ENCODE measurements around the gene KIF23. TPM values are rescaled to one million over a fixed set of nuclear protein-coding genes. Genes with fewer than 3 reads are reported as not detected.

The KIF23 gene
- total RNA-seq, 1 experiment from 2014 or later, result 83.7 TPM

DNA sequence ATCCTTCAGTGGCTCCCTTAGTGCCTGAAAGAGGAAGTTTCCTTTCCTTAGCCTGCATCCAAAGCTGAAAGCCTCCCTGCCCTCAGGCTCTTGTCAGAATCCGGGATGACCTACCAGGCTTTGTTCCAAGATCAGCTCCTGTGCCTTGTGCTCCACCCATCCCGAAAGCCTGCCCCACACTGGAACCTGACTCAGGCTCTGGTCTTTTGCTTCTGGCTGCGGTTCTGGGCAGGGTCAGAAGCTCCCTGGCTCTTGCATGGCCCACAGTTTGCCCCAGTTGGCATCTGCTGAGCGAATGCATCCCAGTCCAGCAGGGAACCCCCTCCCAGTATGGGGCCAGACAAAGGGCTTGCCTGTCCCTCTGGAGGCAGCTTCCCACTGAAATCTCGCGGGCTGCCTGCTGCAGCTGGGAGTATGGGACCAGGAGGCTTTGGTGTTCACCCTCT lies 25.9 kb upstream of the KIF23 start:
- DNase-seq (ENCODE audit: low read depth, low spot score), result no peak
- ChIA-PET RAD21 (ENCODE audit: low non-redundant PET in 1 of 2, low total read pairs in 2 of 2, uncharacterized antibody in 2 of 2, unreplicated experiment in 2 of 2) (no interaction called here), CTCF (interaction anchor here (1.0 kb wide), 1 partner anchor 9 kb away, joined by 4 read pairs; no protein-coding TSS in a partner anchor), POLR2A (no interaction called here)
- no peak overlapping the region for H2AFZ ChIP-seq (ENCODE audit: low read depth, low read length, poor library complexity, severe bottlenecking)
- no peaks in the 10 kb centered on the region for H3K9me3 ChIP-seq (ENCODE audit: control insufficient read depth in 1 of 2, insufficient read depth in 1 of 2, low read depth in 1 of 2, low read length in 2 of 2)
- H3K4me3 ChIP-seq (replicated peaks in 1 of 2; ENCODE audit: low read depth in 1 of 2, low read length in 2 of 2), result no peak overlapping the region
- no peaks in the 10 kb centered on the region for H3K27me3 ChIP-seq (ENCODE audit: insufficient read depth, low read length)
- no peaks in the 10 kb centered on the region for H3K9me2 ChIP-seq (ENCODE audit: insufficient read depth)
- no peaks in the 10 kb centered on the region for H3K79me2 ChIP-seq (ENCODE audit: insufficient read depth, low read length)
- peaks cover 18 to 34% of the 10 kb centered on the region in 2 experiments for H3K4me1 ChIP-seq (ENCODE audit: control insufficient read depth in 1 of 2, insufficient read depth in 2 of 2, low read length in 2 of 2)
- no TSS peak for BruUV-seq (replicated peaks)
- TF ChIP-seq SRF (IDR thresholded peaks at IDR 0.05; ENCODE audit: low read depth) (no peak), JUND (IDR thresholded peaks at IDR 0.05) (no peak), YY1 (IDR thresholded peaks at IDR 0.05; ENCODE audit: extremely low read depth, insufficient replicate concordance, low read depth, low read length) (no peak), CBX3 (IDR thresholded peaks at IDR 0.05; ENCODE audit: low read depth) (no peak), POLR2A (IDR thresholded peaks at IDR 0.05; ENCODE audit: borderline replicate concordance, extremely low read depth, insufficient read depth, insufficient read length) (no peak), EZH2 (IDR thresholded peaks at IDR 0.05) (no peak)
- TF ChIP-seq, protein P1, sequence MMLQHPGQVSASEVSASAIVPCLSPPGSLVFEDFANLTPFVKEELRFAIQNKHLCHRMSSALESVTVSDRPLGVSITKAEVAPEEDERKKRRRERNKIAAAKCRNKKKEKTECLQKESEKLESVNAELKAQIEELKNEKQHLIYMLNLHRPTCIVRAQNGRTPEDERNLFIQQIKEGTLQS (IDR thresholded peaks at IDR 0.05), result no peak
- H3K9ac ChIP-seq (ENCODE audit: low read length), result no peak overlapping the region
- no peaks in the 10 kb centered on the region for H4K20me1 ChIP-seq (ENCODE audit: insufficient read depth)
- no peak overlapping the region for H3K4me2 ChIP-seq (ENCODE audit: low read length)
- H3K27ac ChIP-seq (ENCODE audit: low read depth, low read length), result no peak overlapping the region
- H3K36me3 ChIP-seq (ENCODE audit: control insufficient read depth in 1 of 2, insufficient read depth in 2 of 2, low read length in 2 of 2), result no peaks in the 10 kb centered on the region
- intact Hi-C loops (cut with micrococcal nuclease), result no loop called here
- ATAC-seq, result no peak; the same call in 1 of the 2 replicates

DNA sequence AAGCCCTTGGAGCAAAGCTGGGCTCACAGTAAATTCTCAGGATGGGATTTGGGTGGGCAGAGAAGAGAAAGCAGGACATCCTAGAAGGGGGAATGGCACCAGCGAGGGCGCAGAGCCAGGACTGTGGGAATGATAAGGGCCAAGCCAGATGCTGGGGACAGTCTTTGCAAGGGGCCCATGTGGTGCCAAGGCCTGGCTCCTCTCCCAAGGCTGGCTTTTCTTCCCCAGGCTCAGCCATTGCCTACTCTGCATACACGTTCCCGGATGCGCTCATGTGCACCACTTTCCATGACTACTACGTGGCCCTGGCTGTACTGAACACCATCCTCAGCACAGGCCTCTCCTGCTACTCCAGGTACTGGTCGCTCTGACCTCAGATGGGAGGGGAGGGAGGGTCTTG lies 24.7 kb upstream of the KIF23 start:
- no peak overlapping the region for H3K4me3 ChIP-seq (replicated peaks in 1 of 2; ENCODE audit: low read depth in 1 of 2, low read length in 2 of 2)
- no TSS peak for BruUV-seq (replicated peaks)
- intact Hi-C loops (cut with micrococcal nuclease), result no loop called here
- H3K79me2 ChIP-seq (ENCODE audit: insufficient read depth, low read length), result no peaks in the 10 kb centered on the region
- H3K27me3 ChIP-seq (ENCODE audit: insufficient read depth, low read length), result no peaks in the 10 kb centered on the region
- H3K9ac ChIP-seq (ENCODE audit: low read length), result no peak overlapping the region
- POLR2A ChIA-PET, result no interaction called here
- no peak for DNase-seq (ENCODE audit: low read depth, low spot score)
- no peak for ATAC-seq
- CTCF ChIA-PET, result no interaction called here
- no peak overlapping the region for H2AFZ ChIP-seq (ENCODE audit: low read depth, low read length, poor library complexity, severe bottlenecking)
- H3K9me2 ChIP-seq (ENCODE audit: insufficient read depth), result no peaks in the 10 kb centered on the region
- no peak overlapping the region for H3K4me2 ChIP-seq (ENCODE audit: low read length)
- H4K20me1 ChIP-seq (ENCODE audit: insufficient read depth), result no peaks in the 10 kb centered on the region
- TF ChIP-seq, protein P2, sequence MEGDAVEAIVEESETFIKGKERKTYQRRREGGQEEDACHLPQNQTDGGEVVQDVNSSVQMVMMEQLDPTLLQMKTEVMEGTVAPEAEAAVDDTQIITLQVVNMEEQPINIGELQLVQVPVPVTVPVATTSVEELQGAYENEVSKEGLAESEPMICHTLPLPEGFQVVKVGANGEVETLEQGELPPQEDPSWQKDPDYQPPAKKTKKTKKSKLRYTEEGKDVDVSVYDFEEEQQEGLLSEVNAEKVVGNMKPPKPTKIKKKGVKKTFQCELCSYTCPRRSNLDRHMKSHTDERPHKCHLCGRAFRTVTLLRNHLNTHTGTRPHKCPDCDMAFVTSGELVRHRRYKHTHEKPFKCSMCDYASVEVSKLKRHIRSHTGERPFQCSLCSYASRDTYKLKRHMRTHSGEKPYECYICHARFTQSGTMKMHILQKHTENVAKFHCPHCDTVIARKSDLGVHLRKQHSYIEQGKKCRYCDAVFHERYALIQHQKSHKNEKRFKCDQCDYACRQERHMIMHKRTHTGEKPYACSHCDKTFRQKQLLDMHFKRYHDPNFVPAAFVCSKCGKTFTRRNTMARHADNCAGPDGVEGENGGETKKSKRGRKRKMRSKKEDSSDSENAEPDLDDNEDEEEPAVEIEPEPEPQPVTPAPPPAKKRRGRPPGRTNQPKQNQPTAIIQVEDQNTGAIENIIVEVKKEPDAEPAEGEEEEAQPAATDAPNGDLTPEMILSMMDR (IDR thresholded peaks at IDR 0.05 in 2 of 3, conservative IDR thresholded peaks at IDR 0.05 in 1 of 3; ENCODE audit: borderline replicate concordance in 1 of 3, insufficient read depth in 1 of 3, low read depth in 2 of 3, low read length in 2 of 3), result no peak
- TF ChIP-seq YY1 (IDR thresholded peaks at IDR 0.05; ENCODE audit: extremely low read depth, insufficient replicate concordance, low read depth, low read length), result no peak
- TF ChIP-seq CBX3 (IDR thresholded peaks at IDR 0.05; ENCODE audit: low read depth), result no peak
- TF ChIP-seq, protein P3, sequence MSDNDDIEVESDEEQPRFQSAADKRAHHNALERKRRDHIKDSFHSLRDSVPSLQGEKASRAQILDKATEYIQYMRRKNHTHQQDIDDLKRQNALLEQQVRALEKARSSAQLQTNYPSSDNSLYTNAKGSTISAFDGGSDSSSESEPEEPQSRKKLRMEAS (IDR thresholded peaks at IDR 0.05), result no peak
- no peak for TF ChIP-seq EGR1 (IDR thresholded peaks at IDR 0.05; ENCODE audit: low read depth)
- TF ChIP-seq, protein P4, sequence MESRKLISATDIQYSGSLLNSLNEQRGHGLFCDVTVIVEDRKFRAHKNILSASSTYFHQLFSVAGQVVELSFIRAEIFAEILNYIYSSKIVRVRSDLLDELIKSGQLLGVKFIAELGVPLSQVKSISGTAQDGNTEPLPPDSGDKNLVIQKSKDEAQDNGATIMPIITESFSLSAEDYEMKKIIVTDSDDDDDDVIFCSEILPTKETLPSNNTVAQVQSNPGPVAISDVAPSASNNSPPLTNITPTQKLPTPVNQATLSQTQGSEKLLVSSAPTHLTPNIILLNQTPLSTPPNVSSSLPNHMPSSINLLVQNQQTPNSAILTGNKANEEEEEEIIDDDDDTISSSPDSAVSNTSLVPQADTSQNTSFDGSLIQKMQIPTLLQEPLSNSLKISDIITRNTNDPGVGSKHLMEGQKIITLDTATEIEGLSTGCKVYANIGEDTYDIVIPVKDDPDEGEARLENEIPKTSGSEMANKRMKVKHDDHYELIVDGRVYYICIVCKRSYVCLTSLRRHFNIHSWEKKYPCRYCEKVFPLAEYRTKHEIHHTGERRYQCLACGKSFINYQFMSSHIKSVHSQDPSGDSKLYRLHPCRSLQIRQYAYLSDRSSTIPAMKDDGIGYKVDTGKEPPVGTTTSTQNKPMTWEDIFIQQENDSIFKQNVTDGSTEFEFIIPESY (IDR thresholded peaks at IDR 0.05; ENCODE audit: extremely low read depth, insufficient replicate concordance, low read length), result no peak
- TF ChIP-seq EZH2 (IDR thresholded peaks at IDR 0.05), result no peak
- no peak for TF ChIP-seq ZFX (IDR thresholded peaks at IDR 0.05)
- no peak for TF ChIP-seq SRF (IDR thresholded peaks at IDR 0.05; ENCODE audit: low read depth)
- no peak for TF ChIP-seq POLR2A (IDR thresholded peaks at IDR 0.05; ENCODE audit: borderline replicate concordance, extremely low read depth, insufficient read depth, insufficient read length)
- no peak for TF ChIP-seq TCF7L2 (IDR thresholded peaks at IDR 0.05; ENCODE audit: borderline replicate concordance, extremely low read depth, insufficient read depth, insufficient read length)
- H3K27ac ChIP-seq (ENCODE audit: low read depth, low read length), result no peak overlapping the region
- H3K36me3 ChIP-seq (ENCODE audit: control insufficient read depth in 1 of 2, insufficient read depth in 2 of 2, low read length in 2 of 2), result no peaks in the 10 kb centered on the region
- H3K4me1 ChIP-seq (ENCODE audit: control insufficient read depth in 1 of 2, insufficient read depth in 2 of 2, low read length in 2 of 2), result peaks cover 26 to 45% of the 10 kb centered on the region in 2 experiments
- RAD21 ChIA-PET (ENCODE audit: low non-redundant PET in 1 of 2, low total read pairs in 2 of 2, uncharacterized antibody in 2 of 2, unreplicated experiment in 2 of 2), result no interaction called here
- H3K9me3 ChIP-seq (ENCODE audit: control insufficient read depth in 1 of 2, insufficient read depth in 1 of 2, low read depth in 1 of 2, low read length in 2 of 2), result no peaks in the 10 kb centered on the region

Measured in HCT116 (cell line).